GM23338 (cell line): ENCODE measurements around the gene KPNA6. TPM values are rescaled to one million over a fixed set of nuclear protein-coding genes. Genes with fewer than 3 reads are reported as not detected.
A peak's percentile ranks its signal among the peaks of the same experiment; 100 is the strongest.

Experiments used
- ATAC-seq: fragments of 200-7000 bp; cut with Tn5 transposase; 3 replicates; pipeline ENCODE4 v1.9.1; 2020
- DNase-seq: peaks from one replicate; pipeline ENCODE4 v3.0.0-alpha.2; 2015; ENCODE audit warnings: low spot score
- H2AFZ ChIP-seq: fragments of 200-600 bp; sonication (generic); 2 replicates; pipeline ENCODE4 v1.8.0; 2016; ENCODE audit warnings: antibody characterized with exemption, mild to moderate bottlenecking, moderate library complexity
- H3F3A ChIP-seq: fragments of 200-600 bp; sonication (generic); replicated peaks from 2 replicates; pipeline ENCODE4 v1.8.0; 2017; ENCODE audit warnings: antibody characterized with exemption, mixed run types, low read depth
- H3K27ac ChIP-seq: fragments of 200-600 bp; sonication (generic); 2 replicates; pipeline ENCODE4 v1.6.1; 2016; ENCODE audit warnings: low read depth
- H3K27me3 ChIP-seq: fragments of 200-600 bp; sonication (generic); 2 replicates; pipeline ENCODE4 v1.8.0; 2016; ENCODE audit warnings: mild to moderate bottlenecking, mixed run types, moderate library complexity; ENCODE audit not compliant: insufficient read depth
- H3K36me3 ChIP-seq: fragments of 200-600 bp; sonication (generic); 2 replicates; pipeline ENCODE4 v1.8.0; 2016; ENCODE audit warnings: mild to moderate bottlenecking; ENCODE audit not compliant: insufficient read depth
- H3K4me1 ChIP-seq: fragments of 200-600 bp; sonication (generic); 2 replicates; pipeline ENCODE4 v1.8.0; 2016; ENCODE audit warnings: mild to moderate bottlenecking, moderate library complexity; ENCODE audit not compliant: insufficient read depth
- H3K4me2 ChIP-seq: fragments of 200-600 bp; sonication (generic); 2 replicates; pipeline ENCODE4 v1.7.1; 2017; ENCODE audit warnings: mixed run types
- H3K4me3 ChIP-seq: fragments of 200-600 bp; sonication (generic); 2 replicates; pipeline ENCODE4 v1.6.1; 2016; ENCODE audit warnings: mixed run types
- H3K79me2 ChIP-seq: fragments of 200-600 bp; sonication (generic); replicated peaks from 2 replicates; pipeline ENCODE4 v1.8.0; 2017; ENCODE audit warnings: mild to moderate bottlenecking; ENCODE audit not compliant: insufficient read depth
- H3K9me2 ChIP-seq: fragments of 200-600 bp; sonication (generic); 2 replicates; pipeline ENCODE4 v1.8.0; 2017; ENCODE audit not compliant: insufficient read depth
- H4K20me1 ChIP-seq: fragments of 200-600 bp; sonication (generic); replicated peaks from 2 replicates; pipeline ENCODE4 v1.8.0; 2017; ENCODE audit warnings: mild to moderate bottlenecking; ENCODE audit not compliant: insufficient read depth
- H3K27ac Mint-ChIP-seq: 2 replicates; pipeline ENCODE4 v1.8.0; 2020; ENCODE audit warnings: inconsistent platforms, mild to moderate bottlenecking, moderate library complexity, mixed read lengths
- H3K27me3 Mint-ChIP-seq: 3 replicates; pipeline ENCODE4 v1.8.0; 2022; ENCODE audit warnings: low read depth, mild to moderate bottlenecking, moderate library complexity, mixed read lengths, inconsistent platforms; ENCODE audit not compliant: insufficient read depth, poor library complexity
- H3K36me3 Mint-ChIP-seq: 3 replicates; pipeline ENCODE4 v1.8.0; 2021; ENCODE audit warnings: low read depth, mild to moderate bottlenecking, inconsistent platforms, moderate library complexity, mixed read lengths
- H3K4me1 Mint-ChIP-seq: 3 replicates; pipeline ENCODE4 v1.8.0; 2020; ENCODE audit warnings: mild to moderate bottlenecking, inconsistent platforms, mixed read lengths
- H3K4me3 Mint-ChIP-seq: 3 replicates; pipeline ENCODE4 v1.8.0; 2021; ENCODE audit warnings: moderate library complexity, mild to moderate bottlenecking, inconsistent platforms, mixed read lengths
- H3K9me3 Mint-ChIP-seq: 3 replicates; pipeline ENCODE4 v1.8.0; 2020; ENCODE audit warnings: moderate library complexity, mild to moderate bottlenecking, inconsistent platforms, mixed read lengths
- CREB1 ChIP-seq: fragments of 250-450 bp; sonication (Bioruptor Pico); IDR thresholded peaks from 2 replicates; pipeline ENCODE4 v1.5.0; 2020; ENCODE audit warnings: low read depth, mild to moderate bottlenecking, moderate library complexity
- CTCF ChIP-seq, 2 experiments: fragments of 200-600 bp in 1 of 2; sonication (generic) in 1 of 2; conservative IDR thresholded peaks; 2 replicates each; pipeline versions ENCODE4 v1.5.1 to v1.6.1; 2016 to 2017; ENCODE audit warnings: antibody characterized with exemption in 2 of 2, low read depth in 2 of 2, mild to moderate bottlenecking in 2 of 2, moderate library complexity in 1 of 2
- ETS1 ChIP-seq: IDR thresholded peaks from 2 replicates; pipeline ENCODE4 v1.6.1; 2016; ENCODE audit warnings: antibody characterized with exemption
- EZH2 ChIP-seq: fragments of 200-600 bp; sonication (generic); IDR thresholded peaks from one replicate; pipeline ENCODE4 v1.8.0; 2017; ENCODE audit warnings: antibody characterized with exemption, mild to moderate bottlenecking, low read depth; ENCODE audit not compliant: unreplicated experiment
- EZH2phosphoT487 ChIP-seq: fragments of 200-600 bp; sonication (generic); IDR thresholded peaks from one replicate; pipeline ENCODE4 v1.8.1; 2018; ENCODE audit warnings: antibody characterized with exemption; ENCODE audit not compliant: unreplicated experiment
- JUNB ChIP-seq: IDR thresholded peaks from one replicate; pipeline ENCODE4 v1.6.1; 2016; ENCODE audit warnings: antibody characterized with exemption; ENCODE audit not compliant: unreplicated experiment
- NANOG ChIP-seq: IDR thresholded peaks from 2 replicates; pipeline ENCODE4 v1.6.1; 2016; ENCODE audit warnings: antibody characterized with exemption, borderline replicate concordance
- POLR2AphosphoS5 ChIP-seq: IDR thresholded peaks from 2 replicates; pipeline ENCODE4 v1.6.1; 2016; ENCODE audit warnings: antibody characterized with exemption, low read depth
- REST ChIP-seq: IDR thresholded peaks from one replicate; pipeline ENCODE4 v1.6.1; 2018; ENCODE audit warnings: antibody characterized with exemption; ENCODE audit not compliant: unreplicated experiment
- STAT1 ChIP-seq: IDR thresholded peaks from one replicate; pipeline ENCODE4 v1.6.1; 2016; ENCODE audit warnings: antibody characterized with exemption; ENCODE audit not compliant: unreplicated experiment
- ZNF114 ChIP-seq: fragments of 250-450 bp; sonication (Bioruptor Pico); IDR thresholded peaks from 2 replicates; pipeline ENCODE4 v1.5.0; 2020; ENCODE audit warnings: mild to moderate bottlenecking, moderate library complexity
- ZNF331 ChIP-seq: fragments of 250-450 bp; sonication (Bioruptor Pico); IDR thresholded peaks from 2 replicates; pipeline ENCODE4 v1.5.0; 2020; ENCODE audit warnings: low read depth, mild to moderate bottlenecking, moderate library complexity
- ZNF462 ChIP-seq: fragments of 250-450 bp; sonication (Bioruptor Pico); IDR thresholded peaks from 2 replicates; pipeline ENCODE4 v1.5.0; 2020; ENCODE audit warnings: mild to moderate bottlenecking, moderate library complexity
- polyA plus RNA-seq: library from polyadenylated mRNA; unstranded; fragments of >200 nt; fragmentation: Nextera tagmentation; extraction: Ambion mirVana; gene quantifications from 2 replicates; pipeline ENCODE4 v1.2.1, GENCODE V29; 2016
- total RNA-seq: library from RNA; depleted of rRNA; stranded (reverse); fragments of >200 nt; shearing (Covaris generic); gene quantifications from 2 replicates; pipeline ENCODE4 v1.2.3, GENCODE V29; 2014

KPNA6 gene
- total and polyA plus RNA-seq, 2 experiments from 2014 or later = 28.6 to 72.2 TPM

- Histone ChIP-seq H3K27me3 (no peaks in the 10 kb centered on the region), H3K4me2 (peak overlapping the region; percentile 97; the same call in 1 of the 2 replicates), H3K36me3 (peaks cover 25% of the 10 kb centered on the region), H3K27ac (no peak overlapping the region; the same call in 1 of the 2 replicates), H4K20me1 (peaks cover 28% of the 10 kb centered on the region), H3F3A (peaks cover 29% of the 10 kb centered on the region), H3K4me3 (peak overlapping the region; percentile 93; the same call in 1 of the 2 replicates), H2AFZ (no peak overlapping the region), H3K79me2 (peaks cover 59% of the 10 kb centered on the region), H3K4me1 (peaks cover 30% of the 10 kb centered on the region), H3K9me2 (no peaks in the 10 kb centered on the region)
- Mint-ChIP-seq H3K4me3 (peak overlapping the region; percentile 95), H3K27me3 (peaks cover 14% of the 10 kb centered on the region), H3K9me3 (no peaks in the 10 kb centered on the region), H3K36me3 (peaks cover 60% of the 10 kb centered on the region), H3K27ac (no peak overlapping the region), H3K4me1 (peaks cover 45% of the 10 kb centered on the region)
- no peak for ATAC-seq
- TF ChIP-seq REST (no peak), ZNF331 (CRISPR knock-in tag) (no peak), POLR2AphosphoS5 (no peak), EZH2 (no peak), ZNF462 (CRISPR knock-in tag) (no peak), CREB1 (CRISPR knock-in tag) (no peak), ZNF114 (CRISPR knock-in tag) (no peak), EZH2phosphoT487 (no peak), STAT1 (no peak), JUNB (no peak), ETS1 (no peak), NANOG (no peak), CTCF (conservative IDR thresholded peaks at IDR 0.05; ENCODE audit: low read depth in 2 of 2) (no peak)
- no peak for DNase-seq
These were observed 73.7 kb downstream of the KPNA6 start for GRCh38 chr1:32181563-32181962.
